HG03066 (cell line): ENCODE data around the gene DNAH3.
"Not testable (repeated sequence)": the region's sequence is repeated elsewhere in the genome, so short reads cannot be mapped to it uniquely, and the experiment has no call there.

Source experiments
- ATAC-seq: cut with Tn5 transposase; IDR thresholded peaks from one replicate; pipeline ENCODE4 v1.9.1; 2021; ENCODE audit warnings: low read depth; ENCODE audit not compliant: unreplicated experiment

Gene DNAH3

GRCh38 chr16:20946015-20946629, 204.5 kb downstream of the DNAH3 start:
- ATAC-seq: no peak

GRCh38 chr16:20945575-20945875, 205.1 kb downstream of the DNAH3 start:
- not testable (repeated sequence) for ATAC-seq

GRCh38 chr16:20944861-20945574, 205.6 kb downstream of the DNAH3 start:
- no peak for ATAC-seq

GRCh38 chr16:20942256-20942655, 208.4 kb downstream of the DNAH3 start:
- no peak for ATAC-seq

- ATAC-seq: no peak
Measured at GRCh38 chr16:20941636-20941926, 209.1 kb downstream of the DNAH3 start.

GRCh38 chr16:20940871-20941635, 209.6 kb downstream of the DNAH3 start:
- ATAC-seq: no peak

- no peak for ATAC-seq
Measured at GRCh38 chr16:20939611-20940010, 211.0 kb downstream of the DNAH3 start.

GRCh38 chr16:20938426-20938825, 212.2 kb downstream of the DNAH3 start:
- ATAC-seq: no peak

- ATAC-seq: no peak
Measured at GRCh38 chr16:20937736-20938135, 212.9 kb downstream of the DNAH3 start.

GRCh38 chr16:20933589-20933988, 217.1 kb downstream of the DNAH3 start:
- ATAC-seq: no peak

GRCh38 chr16:20931066-20931600, 219.5 kb downstream of the DNAH3 start:
- no peak for ATAC-seq

- no peak for ATAC-seq
Measured at GRCh38 chr16:20930365-20930690, 220.3 kb downstream of the DNAH3 start.

GRCh38 chr16:20929676-20930364, 220.8 kb downstream of the DNAH3 start:
- ATAC-seq: not testable (repeated sequence)

GRCh38 chr16:20928774-20929411, 221.8 kb downstream of the DNAH3 start:
- ATAC-seq: no peak

- ATAC-seq: no peak
Measured at GRCh38 chr16:20925751-20926150, 224.9 kb downstream of the DNAH3 start.

GRCh38 chr16:20923876-20924275, 226.8 kb downstream of the DNAH3 start:
- ATAC-seq: no peak

GRCh38 chr16:20920799-20921198, 229.8 kb downstream of the DNAH3 start:
- ATAC-seq: no peak

GRCh38 chr16:20920091-20920490, 230.6 kb downstream of the DNAH3 start:
- ATAC-seq: no peak

GRCh38 chr16:20918486-20919239, 232.0 kb downstream of the DNAH3 start:
- no peak for ATAC-seq

- no peak for ATAC-seq
Measured at GRCh38 chr16:20916942-20917341, 233.7 kb downstream of the DNAH3 start.
